Fibroblast of pulmonary artery (primary cell): Measurements from ENCODE around the gene RFNG.

Source experiments
- DNase-seq: peaks from one replicate; pipeline ENCODE4 v3.0.0-alpha.2; 2010; ENCODE audit warnings: low read depth
- H3K4me3 ChIP-seq: replicated peaks from 2 replicates; pipeline ENCODE4 v1.5.1; 2011; ENCODE audit warnings: low read depth, mild to moderate bottlenecking, control low read depth, low read length, moderate library complexity
- TF ChIP-seq, protein P1 (sequence below): IDR thresholded peaks from 2 replicates; pipeline ENCODE4 v1.5.1; 2011; ENCODE audit warnings: mild to moderate bottlenecking, control low read depth, low read length, inconsistent platforms; ENCODE audit errors: missing control alignments

The RFNG gene

GRCh38 chr17:82076018-82076784 is 24.6 kb upstream of the RFNG start:
- DNase-seq = no peak
- no peak overlapping the region for H3K4me3 ChIP-seq
- TF ChIP-seq, protein P1, sequence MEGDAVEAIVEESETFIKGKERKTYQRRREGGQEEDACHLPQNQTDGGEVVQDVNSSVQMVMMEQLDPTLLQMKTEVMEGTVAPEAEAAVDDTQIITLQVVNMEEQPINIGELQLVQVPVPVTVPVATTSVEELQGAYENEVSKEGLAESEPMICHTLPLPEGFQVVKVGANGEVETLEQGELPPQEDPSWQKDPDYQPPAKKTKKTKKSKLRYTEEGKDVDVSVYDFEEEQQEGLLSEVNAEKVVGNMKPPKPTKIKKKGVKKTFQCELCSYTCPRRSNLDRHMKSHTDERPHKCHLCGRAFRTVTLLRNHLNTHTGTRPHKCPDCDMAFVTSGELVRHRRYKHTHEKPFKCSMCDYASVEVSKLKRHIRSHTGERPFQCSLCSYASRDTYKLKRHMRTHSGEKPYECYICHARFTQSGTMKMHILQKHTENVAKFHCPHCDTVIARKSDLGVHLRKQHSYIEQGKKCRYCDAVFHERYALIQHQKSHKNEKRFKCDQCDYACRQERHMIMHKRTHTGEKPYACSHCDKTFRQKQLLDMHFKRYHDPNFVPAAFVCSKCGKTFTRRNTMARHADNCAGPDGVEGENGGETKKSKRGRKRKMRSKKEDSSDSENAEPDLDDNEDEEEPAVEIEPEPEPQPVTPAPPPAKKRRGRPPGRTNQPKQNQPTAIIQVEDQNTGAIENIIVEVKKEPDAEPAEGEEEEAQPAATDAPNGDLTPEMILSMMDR = no peak

- TF ChIP-seq, protein P1 = no peak
- no peak for DNase-seq
- no peak overlapping the region for H3K4me3 ChIP-seq
Observed at GRCh38 chr17:82073446-82073845, 21.8 kb upstream of the RFNG start.

- no peak overlapping the region for H3K4me3 ChIP-seq
- TF ChIP-seq, protein P1 = no peak
- DNase-seq = no peak
Observed at GRCh38 chr17:82072827-82073226, 21.2 kb upstream of the RFNG start.

GRCh38 chr17:82070611-82071010 is 19.0 kb upstream of the RFNG start:
- TF ChIP-seq, protein P1 = no peak
- no peak overlapping the region for H3K4me3 ChIP-seq
- DNase-seq = no peak

GRCh38 chr17:82065638-82066303 is 14.2 kb upstream of the RFNG start, which contains the start of gene DUS1L:
TSS of gene DUS1L (minus strand) at chr17:82065804. CDS start at chr17:82065059, 745 bp downstream.
- TF ChIP-seq, protein P1 = no peak
- peak within 1 kb of the TSS; percentile 73 for H3K4me3 ChIP-seq
- DNase-seq = peak; percentile 58

- H3K4me3 ChIP-seq = peak overlapping the region; percentile 73
- DNase-seq = peak; percentile 31
- TF ChIP-seq, protein P1 = no peak
Observed at GRCh38 chr17:82065193-82065637, 13.6 kb upstream of the RFNG start.
